K562 (cell line): ENCODE results near the gene RNF17.

Experiments
- CBFA2T2 ChIP-seq: fragments of 450-650 bp; conservative IDR thresholded peaks from 2 replicates; pipeline ENCODE4 v1.6.1; 2017; ENCODE audit warnings: mild to moderate bottlenecking
- EGR1 ChIP-seq: fragments of 450-650 bp; conservative IDR thresholded peaks from 2 replicates; pipeline ENCODE4 v1.6.1; 2017; ENCODE audit warnings: mild to moderate bottlenecking
- FOXM1 ChIP-seq, 2 experiments: fragments of 450-650 bp in 1 of 2; sonication (generic) in 1 of 2; formaldehyde crosslinking in 1 of 2; IDR thresholded peaks; 2 replicates each; pipeline versions ENCODE4 v1.6.1 to v1.9.0; 2017 to 2022; ENCODE audit warnings: low read depth in 2 of 2, mild to moderate bottlenecking in 2 of 2, missing genetic modification reagents in 1 of 2, moderate library complexity in 1 of 2
- MYNN ChIP-seq, 2 experiments: sonication (generic); formaldehyde crosslinking in 1 of 2; IDR thresholded peaks; 2 replicates each; pipeline versions ENCODE4 v1.5.0 to v1.6.1; 2016 to 2020; ENCODE audit warnings: antibody characterized with exemption in 1 of 2, missing genetic modification reagents in 1 of 2
- NR1H2 ChIP-seq: sonication (generic); formaldehyde crosslinking; IDR thresholded peaks from 2 replicates; pipeline ENCODE4 v1.4.0; 2020; ENCODE audit warnings: mild to moderate bottlenecking, missing genetic modification reagents
- REST ChIP-seq, 2 experiments: fragments of 450-650 bp; formaldehyde crosslinking in 1 of 2; IDR thresholded peaks; 2 replicates each; pipeline versions ENCODE4 v1.4.0 to v1.6.1; 2014 to 2020; ENCODE audit warnings: mild to moderate bottlenecking in 2 of 2, borderline replicate concordance in 1 of 2, low read depth in 1 of 2

- TF ChIP-seq MYNN (IDR thresholded peaks at IDR 0.05) (no peak), MYNN (CRISPR knock-in tag; IDR thresholded peaks at IDR 0.05) (no peak), CBFA2T2 (no peak), FOXM1 (IDR thresholded peaks at IDR 0.05; ENCODE audit: low read depth) (no peak), FOXM1 (CRISPR knock-in tag; IDR thresholded peaks at IDR 0.05; ENCODE audit: low read depth) (no peak), EGR1 (no peak), NR1H2 (CRISPR knock-in tag) (no peak), REST (IDR thresholded peaks at IDR 0.05; ENCODE audit: borderline replicate concordance) (no peak), REST (CRISPR knock-in tag; IDR thresholded peaks at IDR 0.05; ENCODE audit: low read depth) (no peak)
These were observed 90.3 kb downstream of the RNF17 start for GRCh38 chr13:24854311-24854710.
